Neural cell (in vitro differentiated cells): ENCODE data around the gene GART. TPM values are rescaled to one million over a fixed set of nuclear protein-coding genes. Genes with fewer than 3 reads are reported as not detected.

Source experiments
- H2AFZ ChIP-seq: fragments of 200-600, 300-800 bp; sonication (generic), shearing (Covaris generic); 2 replicates; pipeline ENCODE4 v1.6.0; 2014; ENCODE audit warnings: low read depth, mild to moderate bottlenecking, antibody characterized with exemption, low read length, moderate library complexity
- H3F3A ChIP-seq: fragments of 200-600 bp; shearing (Covaris generic); 2 replicates; pipeline ENCODE4 v1.6.1; 2016; ENCODE audit warnings: mild to moderate bottlenecking, moderate library complexity, mixed read lengths, antibody characterized with exemption, low read length; ENCODE audit not compliant: insufficient read depth, poor library complexity, severe bottlenecking
- H3K27ac ChIP-seq: fragments of 200-600, 300-800 bp; sonication (generic), shearing (Covaris generic); 2 replicates; pipeline ENCODE4 v1.5.1; 2014; ENCODE audit warnings: mild to moderate bottlenecking, low read length, moderate library complexity
- H3K27me3 ChIP-seq: fragments of 300-800, 200-600 bp; sonication (generic), shearing (Covaris generic); 2 replicates; pipeline ENCODE4 v1.6.0; 2014; ENCODE audit warnings: mild to moderate bottlenecking, low read depth, low read length, moderate library complexity; ENCODE audit not compliant: insufficient read depth
- H3K36me3 ChIP-seq: fragments of 300-800, 200-600 bp; sonication (generic), shearing (Covaris generic); 2 replicates; pipeline ENCODE4 v1.5.1; 2014; ENCODE audit warnings: mild to moderate bottlenecking, antibody characterized with exemption, low read length, moderate library complexity; ENCODE audit not compliant: insufficient read depth
- H3K4me2 ChIP-seq: fragments of 300-800, 200-600 bp; sonication (generic), shearing (Covaris generic); 2 replicates; pipeline ENCODE4 v1.6.0; 2014; ENCODE audit warnings: mild to moderate bottlenecking, low read length
- H3K4me3 ChIP-seq: fragments of 300-800, 200-600 bp; sonication (generic), shearing (Covaris generic); 2 replicates; pipeline ENCODE4 v1.5.1; 2014; ENCODE audit warnings: mild to moderate bottlenecking, low read length, moderate library complexity
- H3K79me2 ChIP-seq: fragments of 200-600 bp; shearing (Covaris generic); replicated peaks from 2 replicates; pipeline ENCODE4 v1.6.0; 2014; ENCODE audit warnings: mild to moderate bottlenecking, low read length, moderate library complexity; ENCODE audit not compliant: insufficient read depth
- H3K9ac ChIP-seq: fragments of 300-800, 200-600 bp; sonication (generic), shearing (Covaris generic); 2 replicates; pipeline ENCODE4 v1.6.1; 2016; ENCODE audit warnings: mild to moderate bottlenecking, low read length, mixed read lengths
- H3K9me2 ChIP-seq: fragments of 200-600 bp; shearing (Covaris generic); 2 replicates; pipeline ENCODE4 v1.6.1; 2016; ENCODE audit warnings: mild to moderate bottlenecking, low read length, mixed read lengths; ENCODE audit not compliant: insufficient read depth
- H3K9me3 ChIP-seq: fragments of 200-600, 300-800 bp; sonication (generic), shearing (Covaris generic); 2 replicates; pipeline ENCODE4 v1.6.1; 2016; ENCODE audit warnings: mild to moderate bottlenecking, mixed run types, low read length, moderate library complexity, mixed read lengths
- H4K20me1 ChIP-seq: fragments of 200-600 bp; shearing (Covaris generic); 2 replicates; pipeline ENCODE4 v1.6.1; 2016; ENCODE audit warnings: mild to moderate bottlenecking, mixed run types; ENCODE audit not compliant: insufficient read depth
- EP300 ChIP-seq: fragments of 450-650 bp; conservative IDR thresholded peaks from 2 replicates; pipeline ENCODE4 v1.6.1; 2014; ENCODE audit warnings: antibody characterized with exemption, mild to moderate bottlenecking, moderate library complexity; ENCODE audit not compliant: poor library complexity, severe bottlenecking
- EZH2 ChIP-seq: fragments of 200-600, 300-800 bp; shearing (Covaris generic), sonication (generic); IDR thresholded peaks from 2 replicates; pipeline ENCODE4 v1.6.1; 2014; ENCODE audit warnings: antibody characterized with exemption, low read length, borderline replicate concordance, mild to moderate bottlenecking; ENCODE audit not compliant: insufficient read depth, poor library complexity, severe bottlenecking
- MXI1 ChIP-seq: fragments of 450-650 bp; conservative IDR thresholded peaks from 2 replicates; pipeline ENCODE4 v1.6.1; 2014; ENCODE audit warnings: antibody characterized with exemption, mild to moderate bottlenecking; ENCODE audit not compliant: poor library complexity, severe bottlenecking
- POLR2AphosphoS5 ChIP-seq: IDR thresholded peaks from 2 replicates; pipeline ENCODE4 v1.6.1; 2012
- RAD21 ChIP-seq: fragments of 450-650 bp; conservative IDR thresholded peaks from 2 replicates; pipeline ENCODE4 v1.6.1; 2014; ENCODE audit warnings: antibody characterized with exemption, mild to moderate bottlenecking, moderate library complexity
- SMC3 ChIP-seq: fragments of 450-650 bp; conservative IDR thresholded peaks from 2 replicates; pipeline ENCODE4 v1.6.1; 2014; ENCODE audit warnings: antibody characterized with exemption, mild to moderate bottlenecking, moderate library complexity; ENCODE audit not compliant: poor library complexity
- TAF1 ChIP-seq: IDR thresholded peaks from 2 replicates; pipeline ENCODE4 v1.6.1; 2012; ENCODE audit warnings: low read depth
- polyA plus RNA-seq: library from polyadenylated mRNA; depleted of rRNA; stranded (reverse); fragments of >200 nt; gene quantifications from 2 replicates; pipeline ENCODE4 v1.2.3, GENCODE V29; 2014
- TF ChIP-seq, protein P1 (sequence below): fragments of 450-650 bp; IDR thresholded peaks from 2 replicates; pipeline ENCODE4 v1.5.1; 2014; ENCODE audit warnings: antibody characterized with exemption, mild to moderate bottlenecking, moderate library complexity; ENCODE audit not compliant: poor library complexity, severe bottlenecking
- TF ChIP-seq, protein P2 (sequence below): IDR thresholded peaks from 2 replicates; pipeline ENCODE4 v1.6.1; 2012; ENCODE audit warnings: borderline replicate concordance

The GART gene
- polyA plus RNA-seq, 1 donor from 2014 or later: 87.5 TPM

DNA sequence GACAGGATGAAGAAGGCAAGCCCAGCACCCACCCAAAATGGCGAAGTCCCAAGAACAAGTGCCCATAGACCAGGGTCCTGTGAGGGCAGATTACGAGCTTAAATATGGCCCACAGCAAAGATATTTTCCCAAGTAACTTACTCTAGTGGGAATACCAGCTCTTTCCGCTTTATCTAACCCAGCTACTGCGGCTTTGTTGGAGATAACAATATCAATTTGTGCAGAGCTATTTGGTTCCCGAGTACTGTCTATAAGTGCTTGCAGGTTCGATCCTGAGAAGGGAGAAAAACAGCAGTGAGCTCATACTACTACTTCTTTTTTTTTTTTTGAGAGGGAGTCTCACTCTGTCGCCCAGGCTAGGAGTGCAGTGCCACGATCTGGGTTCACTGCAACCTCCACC, 36.1 kb downstream of the GART start:
- Histone ChIP-seq H3K27ac (no peak overlapping the region), H2AFZ (no peak overlapping the region), H4K20me1 (no peaks in the 10 kb centered on the region), H3K79me2 (no peaks in the 10 kb centered on the region), H3K9me3 (no peaks in the 10 kb centered on the region), H3F3A (no peaks in the 10 kb centered on the region), H3K27me3 (no peaks in the 10 kb centered on the region), H3K36me3 (peaks cover 4% of the 10 kb centered on the region), H3K4me3 (no peak overlapping the region), H3K9ac (no peak overlapping the region), H3K4me2 (no peak overlapping the region), H3K9me2 (no peaks in the 10 kb centered on the region)
- TF ChIP-seq MXI1 (no peak), RAD21 (no peak), TAF1 (no peak), SMC3 (no peak), EZH2 (no peak), POLR2AphosphoS5 (no peak), EP300 (no peak)
- TF ChIP-seq, protein P1, sequence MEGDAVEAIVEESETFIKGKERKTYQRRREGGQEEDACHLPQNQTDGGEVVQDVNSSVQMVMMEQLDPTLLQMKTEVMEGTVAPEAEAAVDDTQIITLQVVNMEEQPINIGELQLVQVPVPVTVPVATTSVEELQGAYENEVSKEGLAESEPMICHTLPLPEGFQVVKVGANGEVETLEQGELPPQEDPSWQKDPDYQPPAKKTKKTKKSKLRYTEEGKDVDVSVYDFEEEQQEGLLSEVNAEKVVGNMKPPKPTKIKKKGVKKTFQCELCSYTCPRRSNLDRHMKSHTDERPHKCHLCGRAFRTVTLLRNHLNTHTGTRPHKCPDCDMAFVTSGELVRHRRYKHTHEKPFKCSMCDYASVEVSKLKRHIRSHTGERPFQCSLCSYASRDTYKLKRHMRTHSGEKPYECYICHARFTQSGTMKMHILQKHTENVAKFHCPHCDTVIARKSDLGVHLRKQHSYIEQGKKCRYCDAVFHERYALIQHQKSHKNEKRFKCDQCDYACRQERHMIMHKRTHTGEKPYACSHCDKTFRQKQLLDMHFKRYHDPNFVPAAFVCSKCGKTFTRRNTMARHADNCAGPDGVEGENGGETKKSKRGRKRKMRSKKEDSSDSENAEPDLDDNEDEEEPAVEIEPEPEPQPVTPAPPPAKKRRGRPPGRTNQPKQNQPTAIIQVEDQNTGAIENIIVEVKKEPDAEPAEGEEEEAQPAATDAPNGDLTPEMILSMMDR: no peak
- TF ChIP-seq, protein P2, sequence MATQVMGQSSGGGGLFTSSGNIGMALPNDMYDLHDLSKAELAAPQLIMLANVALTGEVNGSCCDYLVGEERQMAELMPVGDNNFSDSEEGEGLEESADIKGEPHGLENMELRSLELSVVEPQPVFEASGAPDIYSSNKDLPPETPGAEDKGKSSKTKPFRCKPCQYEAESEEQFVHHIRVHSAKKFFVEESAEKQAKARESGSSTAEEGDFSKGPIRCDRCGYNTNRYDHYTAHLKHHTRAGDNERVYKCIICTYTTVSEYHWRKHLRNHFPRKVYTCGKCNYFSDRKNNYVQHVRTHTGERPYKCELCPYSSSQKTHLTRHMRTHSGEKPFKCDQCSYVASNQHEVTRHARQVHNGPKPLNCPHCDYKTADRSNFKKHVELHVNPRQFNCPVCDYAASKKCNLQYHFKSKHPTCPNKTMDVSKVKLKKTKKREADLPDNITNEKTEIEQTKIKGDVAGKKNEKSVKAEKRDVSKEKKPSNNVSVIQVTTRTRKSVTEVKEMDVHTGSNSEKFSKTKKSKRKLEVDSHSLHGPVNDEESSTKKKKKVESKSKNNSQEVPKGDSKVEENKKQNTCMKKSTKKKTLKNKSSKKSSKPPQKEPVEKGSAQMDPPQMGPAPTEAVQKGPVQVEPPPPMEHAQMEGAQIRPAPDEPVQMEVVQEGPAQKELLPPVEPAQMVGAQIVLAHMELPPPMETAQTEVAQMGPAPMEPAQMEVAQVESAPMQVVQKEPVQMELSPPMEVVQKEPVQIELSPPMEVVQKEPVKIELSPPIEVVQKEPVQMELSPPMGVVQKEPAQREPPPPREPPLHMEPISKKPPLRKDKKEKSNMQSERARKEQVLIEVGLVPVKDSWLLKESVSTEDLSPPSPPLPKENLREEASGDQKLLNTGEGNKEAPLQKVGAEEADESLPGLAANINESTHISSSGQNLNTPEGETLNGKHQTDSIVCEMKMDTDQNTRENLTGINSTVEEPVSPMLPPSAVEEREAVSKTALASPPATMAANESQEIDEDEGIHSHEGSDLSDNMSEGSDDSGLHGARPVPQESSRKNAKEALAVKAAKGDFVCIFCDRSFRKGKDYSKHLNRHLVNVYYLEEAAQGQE: no peak

DNA sequence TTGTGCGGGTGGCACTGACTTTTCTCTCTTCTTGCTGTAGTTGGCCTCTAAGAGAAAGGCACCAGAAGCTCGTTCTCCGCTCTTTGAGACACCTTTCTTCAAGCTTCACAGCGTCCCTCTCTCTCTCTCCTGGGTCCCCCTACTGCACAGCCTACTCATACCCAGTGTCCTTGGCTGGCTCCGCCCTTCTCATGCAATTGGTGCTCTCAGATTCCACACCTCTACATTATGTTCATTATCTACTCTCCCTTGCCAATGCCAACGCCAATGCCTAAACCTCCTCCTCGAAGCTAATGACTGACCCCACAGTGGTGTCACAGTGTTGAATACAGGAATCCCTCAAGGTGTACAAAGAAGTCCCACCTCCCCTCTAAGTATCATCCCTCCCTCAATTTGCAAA, 45.6 kb downstream of the GART start:
- Histone ChIP-seq H2AFZ (no peak overlapping the region), H3F3A (no peaks in the 10 kb centered on the region)

More for the DNA sequence above, 45.6 kb downstream of the GART start:
- no peak overlapping the region for H3K4me2 ChIP-seq
- H3K27me3 ChIP-seq: no peaks in the 10 kb centered on the region
- H3K4me3 ChIP-seq: no peak overlapping the region
- no peaks in the 10 kb centered on the region for H3K9me3 ChIP-seq
- H3K27ac ChIP-seq: no peak overlapping the region
- no peaks in the 10 kb centered on the region for H3K79me2 ChIP-seq
- no peak overlapping the region for H3K9ac ChIP-seq
- no peaks in the 10 kb centered on the region for H4K20me1 ChIP-seq
- H3K36me3 ChIP-seq: no peaks in the 10 kb centered on the region
- no peaks in the 10 kb centered on the region for H3K9me2 ChIP-seq
- no peak for TF ChIP-seq EZH2
- no peak for TF ChIP-seq POLR2AphosphoS5
- TF ChIP-seq RAD21: no peak
- TF ChIP-seq MXI1: no peak
- TF ChIP-seq TAF1: no peak
- TF ChIP-seq, protein P1: no peak
- no peak for TF ChIP-seq SMC3
- TF ChIP-seq, protein P2: no peak
- no peak for TF ChIP-seq EP300
